Ovary (tissue), 9 donors: ENCODE results near the gene BAZ2B. TPM values are rescaled to one million over a fixed set of nuclear protein-coding genes. Genes with fewer than 3 reads are reported as not detected.

Experiments used
- DNase-seq, 5 donors: peaks; one replicate each; pipeline ENCODE4 v3.0.0-alpha.2; 2019 to 2020
- H3K27ac ChIP-seq, 2 donors: fragments of 200-600 bp; one replicate each; pipeline versions ENCODE4 v1.5.1 to v1.8.0; 2019 to 2022
- H3K27me3 ChIP-seq: fragments of 200-600 bp; one replicate; pipeline ENCODE4 v1.8.0; 2022
- H3K36me3 ChIP-seq: fragments of 200-600 bp; sonication (generic); one replicate; pipeline ENCODE4 v1.5.1; 2019
- H3K4me1 ChIP-seq: one replicate; pipeline ENCODE4 v1.8.1; 2013; ENCODE audit warnings: mild to moderate bottlenecking, moderate library complexity; ENCODE audit not compliant: insufficient read depth
- H3K4me3 ChIP-seq: fragments of 200-600 bp; sonication (generic); one replicate; pipeline ENCODE4 v1.5.1; 2017
- H3K9me3 ChIP-seq, 2 donors: fragments of 200-600 bp in 1 of 2; sonication (generic) in 1 of 2; one replicate each; pipeline versions ENCODE4 v1.5.1 to v1.8.1; 2013 to 2019; ENCODE audit warnings: mild to moderate bottlenecking in 1 of 2, moderate library complexity in 1 of 2
- EP300 ChIP-seq: sonication (generic); formaldehyde crosslinking; IDR thresholded peaks from one replicate; pipeline ENCODE4 v1.6.1; 2017; ENCODE audit warnings: antibody characterized with exemption
- POLR2A ChIP-seq: fragments of 450-650 bp; IDR thresholded peaks from one replicate; pipeline ENCODE4 v1.6.1; 2017; ENCODE audit warnings: antibody characterized with exemption, mild to moderate bottlenecking, moderate library complexity
- WGBS, 3 donors: extraction: QIAGEN DNeasy Blood & Tissue Kit in 1 of 3; methylation state at CpG; one replicate each; pipeline versions ENCODE4 v1.1.5 to v1.1.7; 2013 to 2017; 5-methylcytosine and 5-hydroxymethylcytosine counted together
- intact Hi-C, 4 donors: fragments of 100-400 bp; cut with DNase I; formaldehyde crosslinking; loops; one replicate each; pipeline versions ENCODE4 v1.11.0 to v1.15.1; 2022 to 2023
- polyA plus RNA-seq, 2 donors: library from polyadenylated mRNA; stranded (reverse); fragments of 200-250 nt in 1 of 2; fragments of 350-450 nt in 1 of 2; fragmentation: Illumina TruSeq in 1 of 2; extraction: RNeasy Lipid Tissue Mini Kit (QIAGEN cat#74804) in 1 of 2; gene quantifications; one replicate each; pipeline ENCODE4 v1.2.3, GENCODE V29; 2013 to 2014
- total RNA-seq, 7 donors: library from RNA; depleted of rRNA in 2 of 7; stranded (reverse); fragments of >200 nt in 2 of 7; fragmentation: NEBNext Ultra II Directional in 3 of 7; extraction: Animal tissue kit (Norgen Biotek cat#: 25700) in 3 of 7; gene quantifications; one replicate each; pipeline versions ENCODE4 v1.1.0 to v1.2.4, GENCODE V29; 2016 to 2023
- TF ChIP-seq, protein P1 (sequence below), 3 donors: fragments of 450-650 bp in 2 of 3; fragments of 200-600 bp in 1 of 3; IDR thresholded peaks; one replicate each; pipeline versions ENCODE4 v1.5.1 to v1.8.0; 2016 to 2022; ENCODE audit warnings: antibody characterized with exemption in 3 of 3, mild to moderate bottlenecking in 1 of 3
- donor health status: DM: no; HTN: no; CAD: no; lungs with moderate emphysema.
- donor health status: DM: no; HTN: no; CAD: no.
- donor health status: Bipolar disorder and iron deficiency.
- donor health status: DM: yes; HTN: yes; CAD: no.
- donor health status: DM: no; HTN: no; CAD: no.
- donor health status: DM: yes; HTN: yes; CAD: no.

Gene BAZ2B
- total and polyA plus RNA-seq, 9 donors: 31.8 to 131 (median 99.4) TPM

DNA sequence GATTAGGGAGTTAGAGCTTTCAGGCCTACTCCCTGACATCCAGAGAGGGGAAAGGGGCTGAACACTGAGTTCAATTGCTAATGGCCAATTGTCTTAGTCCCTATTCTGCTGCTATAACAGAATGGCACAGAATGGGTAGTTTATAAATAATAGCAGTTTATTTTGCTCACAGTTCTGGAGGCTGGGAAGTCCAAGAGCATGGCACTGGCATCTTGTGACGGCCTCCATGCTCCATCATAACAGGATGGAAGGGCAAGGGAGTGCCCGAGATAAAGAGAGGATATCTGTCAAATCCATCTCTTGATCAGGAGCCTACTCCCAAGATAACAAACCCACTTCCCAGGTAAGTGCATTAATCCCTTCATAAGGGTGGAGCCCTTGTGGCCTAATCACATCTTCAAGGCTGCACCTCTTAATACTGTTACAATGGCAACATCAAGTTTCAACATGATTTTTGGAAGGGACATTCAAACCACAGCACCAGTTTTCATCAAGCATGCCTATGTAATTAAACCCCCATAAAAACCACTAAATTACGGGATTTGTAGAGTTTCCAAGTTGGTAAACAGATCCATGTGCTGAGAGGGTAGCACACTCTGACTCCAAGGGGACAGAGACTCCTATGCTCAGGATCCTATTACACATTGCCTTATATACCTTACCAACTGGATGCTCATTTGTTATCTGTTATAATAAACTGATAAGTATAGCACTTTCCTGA lies 44.6 kb downstream of the BAZ2B start:
- Histone ChIP-seq H3K36me3 (no peaks in the 10 kb centered on the region), H3K4me3 (no peak overlapping the region), H3K27ac (no peak overlapping the region), H3K9me3 (no peaks in the 10 kb centered on the region), H3K4me1 (no peaks in the 10 kb centered on the region), H3K27me3 (no peaks in the 10 kb centered on the region)
- intact Hi-C loops: no loop called here
- TF ChIP-seq, protein P1, sequence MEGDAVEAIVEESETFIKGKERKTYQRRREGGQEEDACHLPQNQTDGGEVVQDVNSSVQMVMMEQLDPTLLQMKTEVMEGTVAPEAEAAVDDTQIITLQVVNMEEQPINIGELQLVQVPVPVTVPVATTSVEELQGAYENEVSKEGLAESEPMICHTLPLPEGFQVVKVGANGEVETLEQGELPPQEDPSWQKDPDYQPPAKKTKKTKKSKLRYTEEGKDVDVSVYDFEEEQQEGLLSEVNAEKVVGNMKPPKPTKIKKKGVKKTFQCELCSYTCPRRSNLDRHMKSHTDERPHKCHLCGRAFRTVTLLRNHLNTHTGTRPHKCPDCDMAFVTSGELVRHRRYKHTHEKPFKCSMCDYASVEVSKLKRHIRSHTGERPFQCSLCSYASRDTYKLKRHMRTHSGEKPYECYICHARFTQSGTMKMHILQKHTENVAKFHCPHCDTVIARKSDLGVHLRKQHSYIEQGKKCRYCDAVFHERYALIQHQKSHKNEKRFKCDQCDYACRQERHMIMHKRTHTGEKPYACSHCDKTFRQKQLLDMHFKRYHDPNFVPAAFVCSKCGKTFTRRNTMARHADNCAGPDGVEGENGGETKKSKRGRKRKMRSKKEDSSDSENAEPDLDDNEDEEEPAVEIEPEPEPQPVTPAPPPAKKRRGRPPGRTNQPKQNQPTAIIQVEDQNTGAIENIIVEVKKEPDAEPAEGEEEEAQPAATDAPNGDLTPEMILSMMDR (IDR thresholded peaks at IDR 0.05): no peak
- no peak for TF ChIP-seq EP300
- TF ChIP-seq POLR2A: no peak
- no peak for DNase-seq
- 65 to 97% (median 81%) methylated on average over 3 of the region's 3 CpGs for WGBS, 3 donors

DNA sequence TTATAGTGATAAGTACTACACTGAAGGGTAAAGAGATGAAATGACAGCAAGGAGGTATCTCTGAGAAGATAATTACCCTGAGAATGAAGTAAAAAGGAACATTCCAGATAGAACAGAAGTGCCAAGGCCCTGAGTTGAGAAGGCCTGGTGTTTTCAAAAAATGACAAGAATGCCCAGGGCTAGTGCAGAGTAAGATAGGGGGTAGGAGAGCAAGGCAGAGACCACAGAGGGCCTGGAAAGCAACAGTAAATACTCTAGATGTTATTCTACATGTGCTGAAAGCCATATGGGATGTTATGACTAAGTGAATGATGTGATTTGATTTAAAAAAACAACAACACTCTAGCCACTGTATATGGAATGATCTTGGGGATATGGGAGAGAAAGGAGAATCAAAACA lies 52.3 kb downstream of the BAZ2B start:
- TF ChIP-seq, protein P1 (IDR thresholded peaks at IDR 0.05): no peak
- no peak for TF ChIP-seq POLR2A
- TF ChIP-seq EP300: no peak
- Histone ChIP-seq H3K4me1 (peaks cover 2% of the 10 kb centered on the region), H3K27me3 (no peaks in the 10 kb centered on the region), H3K4me3 (no peak overlapping the region), H3K27ac (no peak overlapping the region), H3K36me3 (no peaks in the 10 kb centered on the region), H3K9me3 (no peaks in the 10 kb centered on the region)
- intact Hi-C loops: no loop called here
- no peak for DNase-seq

DNA sequence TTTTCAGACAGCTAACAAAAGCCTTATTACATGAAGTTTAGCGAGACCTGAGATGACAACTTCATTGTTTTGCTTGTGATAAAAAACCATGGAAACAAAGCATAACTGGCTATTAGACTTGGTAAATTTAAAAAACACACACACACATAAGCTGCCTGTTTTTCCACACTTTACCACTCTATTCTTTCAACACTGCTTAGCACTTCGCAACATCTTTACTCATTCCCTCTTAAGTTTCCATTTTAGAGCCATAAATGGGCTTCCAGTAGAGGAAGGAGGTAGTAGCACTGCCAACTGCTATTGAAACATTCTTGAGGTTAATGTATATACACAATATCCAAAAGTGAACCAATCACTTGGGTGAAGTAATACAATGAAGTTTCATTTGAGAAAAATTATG lies 54.1 kb downstream of the BAZ2B start:
- no peak for DNase-seq
- H3K27me3 ChIP-seq: no peaks in the 10 kb centered on the region
- no peaks in the 10 kb centered on the region for H3K36me3 ChIP-seq
- H3K27ac ChIP-seq: no peak overlapping the region
- intact Hi-C loops: no loop called here
- WGBS, 3 donors: 84 to 90% (median 90%) methylated on average over 2 of the region's 2 CpGs
- TF ChIP-seq POLR2A: no peak
- no peak for TF ChIP-seq EP300
- TF ChIP-seq, protein P1 (IDR thresholded peaks at IDR 0.05): no peak
- no peaks in the 10 kb centered on the region for H3K9me3 ChIP-seq
- no peak overlapping the region for H3K4me3 ChIP-seq
- H3K4me1 ChIP-seq: peaks cover 2% of the 10 kb centered on the region

DNA sequence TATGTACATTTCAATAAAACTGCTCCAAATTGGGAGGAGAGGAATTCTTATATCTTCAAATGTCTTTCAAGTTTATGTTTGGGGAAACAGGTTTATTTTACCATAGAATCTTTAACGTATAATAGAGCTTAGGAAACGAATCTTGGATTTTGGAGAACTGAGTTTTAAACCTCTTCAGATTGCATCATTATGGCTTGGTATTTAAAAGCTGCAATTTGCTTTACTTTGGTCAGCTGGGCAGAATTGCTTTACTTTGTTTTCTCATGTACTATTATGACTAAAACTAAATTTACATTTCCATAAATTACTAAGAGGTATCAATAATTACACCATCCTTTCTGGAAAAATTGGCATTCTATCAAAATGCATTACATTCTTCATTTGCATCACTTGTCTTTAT lies 54.6 kb downstream of the BAZ2B start:
- Histone ChIP-seq H3K4me3 (no peak overlapping the region), H3K27ac (no peak overlapping the region), H3K9me3 (no peaks in the 10 kb centered on the region), H3K27me3 (no peaks in the 10 kb centered on the region), H3K36me3 (no peaks in the 10 kb centered on the region), H3K4me1 (peaks cover 2% of the 10 kb centered on the region)
- no peak for DNase-seq
- intact Hi-C loops: no loop called here
- WGBS, 3 donors: 91 to 93% (median 92%) methylated on average over 2 of the region's 2 CpGs
- no peak for TF ChIP-seq POLR2A
- TF ChIP-seq, protein P1 (IDR thresholded peaks at IDR 0.05): no peak
- no peak for TF ChIP-seq EP300
